MM.1S (cell line): ENCODE results near the gene CNGA3.
"Not testable (repeated sequence)": the region's sequence is repeated elsewhere in the genome, so short reads cannot be mapped to it uniquely, and the experiment has no call there.

Experiments
- DNase-seq: peaks from one replicate; pipeline ENCODE4 v3.0.0-alpha.2; 2015
- H2AFZ ChIP-seq: fragments of 300-600 bp; sonication (generic); 2 replicates; pipeline ENCODE4 v1.6.0; 2016; ENCODE audit warnings: antibody characterized with exemption, low read length
- H3F3A ChIP-seq: fragments of 300-600 bp; sonication (generic); 2 replicates; pipeline ENCODE4 v1.6.1; 2016; ENCODE audit warnings: mild to moderate bottlenecking, antibody characterized with exemption, low read length, moderate library complexity, mixed read lengths; ENCODE audit not compliant: insufficient read depth
- H3K27ac ChIP-seq: fragments of 300-600 bp; sonication (generic); 2 replicates; pipeline ENCODE4 v1.5.1; 2016; ENCODE audit warnings: mild to moderate bottlenecking, low read length
- H3K27me3 ChIP-seq: fragments of 300-600 bp; sonication (generic); replicated peaks from 2 replicates; pipeline ENCODE4 v1.6.0; 2016; ENCODE audit warnings: low read length; ENCODE audit not compliant: insufficient read depth
- H3K36me3 ChIP-seq: fragments of 300-600 bp; sonication (generic); replicated peaks from 2 replicates; pipeline ENCODE4 v1.6.1; 2016; ENCODE audit warnings: mild to moderate bottlenecking, low read length, mixed read lengths; ENCODE audit not compliant: insufficient read depth
- H3K4me1 ChIP-seq: fragments of 300-600 bp; sonication (generic); 2 replicates; pipeline ENCODE4 v1.6.1; 2016; ENCODE audit warnings: low read length, mixed read lengths
- H3K4me2 ChIP-seq: fragments of 300-600 bp; sonication (generic); 2 replicates; pipeline ENCODE4 v1.6.0; 2016; ENCODE audit warnings: low read depth, low read length
- H3K4me3 ChIP-seq: fragments of 300-600 bp; sonication (generic); 2 replicates; pipeline ENCODE4 v1.5.1; 2016; ENCODE audit warnings: low read length, mixed read lengths
- H3K79me2 ChIP-seq: fragments of 300-600 bp; sonication (generic); 2 replicates; pipeline ENCODE4 v1.6.1; 2016; ENCODE audit warnings: mixed run types, low read length, mixed read lengths
- H3K9ac ChIP-seq: fragments of 300-600 bp; sonication (generic); 2 replicates; pipeline ENCODE4 v1.6.1; 2016; ENCODE audit warnings: low read length, mixed read lengths
- H3K9me2 ChIP-seq: fragments of 300-600 bp; sonication (generic); replicated peaks from 2 replicates; pipeline ENCODE4 v1.6.1; 2016; ENCODE audit warnings: mild to moderate bottlenecking, low read length, mixed read lengths; ENCODE audit not compliant: insufficient read depth
- H3K9me3 ChIP-seq: fragments of 300-600 bp; sonication (generic); replicated peaks from 2 replicates; pipeline ENCODE4 v1.6.1; 2016; ENCODE audit warnings: mild to moderate bottlenecking, low read length, mixed read lengths; ENCODE audit not compliant: insufficient read depth
- H4K20me1 ChIP-seq: fragments of 300-600 bp; sonication (generic); 2 replicates; pipeline ENCODE4 v1.6.1; 2016; ENCODE audit warnings: mild to moderate bottlenecking, low read length, moderate library complexity, mixed read lengths; ENCODE audit not compliant: insufficient read depth
- CTCF ChIP-seq: fragments of 300-600 bp; sonication (generic); IDR thresholded peaks from 2 replicates; pipeline ENCODE4 v1.5.1; 2016; ENCODE audit warnings: antibody characterized with exemption, low read length, mixed read lengths
- EZH2 ChIP-seq: fragments of 300-600 bp; sonication (generic); optimal IDR thresholded peaks from 2 replicates; pipeline ENCODE3; 2017; ENCODE audit warnings: low read depth, mild to moderate bottlenecking, antibody characterized with exemption, low read length, mixed read lengths
- EZH2phosphoT487 ChIP-seq: fragments of 300-600 bp; sonication (generic); IDR thresholded peaks from 2 replicates; pipeline ENCODE4 v1.6.1; 2018; ENCODE audit warnings: antibody characterized with exemption, low read length

Gene CNGA3

GRCh38 chr2:98299211-98299905 is 46.9 kb upstream of the CNGA3 start:
- Histone ChIP-seq H3K27me3 (no peaks in the 10 kb centered on the region), H3K4me1 (no peaks in the 10 kb centered on the region), H3K27ac (no peak overlapping the region), H3K36me3 (no peaks in the 10 kb centered on the region), H3K79me2 (no peaks in the 10 kb centered on the region), H3F3A (no peaks in the 10 kb centered on the region), H3K9ac (no peak overlapping the region), H3K9me2 (no peaks in the 10 kb centered on the region), H3K4me3 (no peak overlapping the region), H3K9me3 (no peaks in the 10 kb centered on the region), H3K4me2 (no peak overlapping the region), H2AFZ (no peak overlapping the region), H4K20me1 (no peaks in the 10 kb centered on the region)
- DNase-seq: no peak
- TF ChIP-seq EZH2phosphoT487: no peak
- no peak for TF ChIP-seq CTCF
- TF ChIP-seq EZH2: no peak

GRCh38 chr2:98300141-98300874 is 45.9 kb upstream of the CNGA3 start:
- no peaks in the 10 kb centered on the region for H3F3A ChIP-seq
- H3K9ac ChIP-seq: no peak overlapping the region
- no peak overlapping the region for H2AFZ ChIP-seq
- H4K20me1 ChIP-seq: no peaks in the 10 kb centered on the region
- no peak overlapping the region for H3K27ac ChIP-seq
- H3K9me2 ChIP-seq: no peaks in the 10 kb centered on the region
- no peak for DNase-seq
- no peaks in the 10 kb centered on the region for H3K79me2 ChIP-seq
- no peaks in the 10 kb centered on the region for H3K27me3 ChIP-seq
- H3K4me2 ChIP-seq: no peak overlapping the region
- TF ChIP-seq EZH2 (no peak), CTCF (no peak), EZH2phosphoT487 (no peak)
- H3K4me3 ChIP-seq: no peak overlapping the region
- no peaks in the 10 kb centered on the region for H3K9me3 ChIP-seq
- no peaks in the 10 kb centered on the region for H3K36me3 ChIP-seq
- no peaks in the 10 kb centered on the region for H3K4me1 ChIP-seq

DNA sequence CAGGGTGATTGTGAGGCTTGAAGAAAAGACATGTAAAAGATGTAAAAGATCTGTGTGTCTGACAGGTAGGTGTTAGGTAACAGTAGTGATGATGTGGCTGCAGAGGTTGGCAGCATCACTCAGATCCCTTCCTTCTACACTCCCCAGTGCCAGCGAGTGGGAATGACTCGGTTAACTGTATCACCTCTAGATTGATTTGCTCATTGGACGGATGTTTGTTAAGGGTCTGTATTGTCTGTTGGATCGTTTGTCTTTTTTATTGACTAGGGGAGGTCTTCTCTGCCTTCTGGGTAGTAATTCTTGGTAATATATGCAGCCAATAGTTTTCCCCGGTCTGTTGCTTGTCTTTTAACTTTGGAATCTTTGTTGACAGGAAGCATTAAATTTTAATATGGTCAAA is 44.8 kb upstream of the CNGA3 start:
- TF ChIP-seq EZH2phosphoT487 (no peak), EZH2 (no peak), CTCF (no peak)
- no peaks in the 10 kb centered on the region for H3K9me2 ChIP-seq
- H3K79me2 ChIP-seq: no peaks in the 10 kb centered on the region
- H3K27ac ChIP-seq: no peak overlapping the region
- no peak overlapping the region for H3K4me3 ChIP-seq
- H3K4me2 ChIP-seq: no peak overlapping the region
- H3F3A ChIP-seq: no peaks in the 10 kb centered on the region
- no peaks in the 10 kb centered on the region for H3K27me3 ChIP-seq
- no peak overlapping the region for H2AFZ ChIP-seq
- H3K9ac ChIP-seq: no peak overlapping the region
- no peaks in the 10 kb centered on the region for H4K20me1 ChIP-seq
- no peak for DNase-seq
- no peaks in the 10 kb centered on the region for H3K36me3 ChIP-seq
- H3K9me3 ChIP-seq: no peaks in the 10 kb centered on the region
- no peaks in the 10 kb centered on the region for H3K4me1 ChIP-seq

DNA sequence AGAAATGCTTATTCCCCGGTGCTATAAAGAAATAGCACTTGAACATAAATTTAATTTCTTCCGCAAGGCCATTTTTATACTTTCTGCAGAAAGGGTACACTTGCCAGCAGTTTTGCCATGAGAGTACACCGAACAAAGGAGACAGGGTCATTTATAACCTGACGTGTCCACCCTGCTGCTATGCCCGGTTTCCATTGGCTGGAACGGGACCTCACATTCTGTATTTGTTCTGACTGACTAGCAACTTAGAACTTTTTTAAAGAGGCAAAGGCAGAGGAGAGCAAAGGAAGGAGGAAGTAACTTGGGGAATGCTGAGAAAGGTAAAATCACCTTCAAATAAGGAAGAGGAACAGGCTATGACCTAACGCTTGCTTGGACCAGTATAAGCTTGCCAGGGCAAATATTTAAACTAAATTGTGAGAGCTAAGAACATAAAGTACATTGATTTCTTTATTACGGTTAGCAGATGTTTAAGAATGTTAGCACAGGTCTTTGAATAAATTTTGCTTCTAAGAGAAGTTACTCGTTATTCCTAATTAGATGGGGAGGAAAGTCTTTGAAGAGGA is 39.0 kb upstream of the CNGA3 start:
- H3K9me2 ChIP-seq, H3K4me2 ChIP-seq, H3K4me1 ChIP-seq, H3K36me3 ChIP-seq, H3K79me2 ChIP-seq, H3K4me3 ChIP-seq, H3K9me3 ChIP-seq, H3K27ac ChIP-seq, H3K27me3 ChIP-seq, H2AFZ ChIP-seq, H3K9ac ChIP-seq, H4K20me1 ChIP-seq, DNase-seq, H3F3A ChIP-seq: not testable (repeated sequence)
